ENCODE data around the gene UBE2N.

GRCh38 chr12:93403988-93404803, 37.6 kb downstream of the UBE2N start:
- no peak for TF ChIP-seq CTCF (IDR thresholded peaks at IDR 0.05; ENCODE audit: insufficient read depth, low read length)
- no peak for TF ChIP-seq REST (IDR thresholded peaks at IDR 0.05; ENCODE audit: insufficient replicate concordance, low read depth)
- no peak for TF ChIP-seq POLR2AphosphoS5 (IDR thresholded peaks at IDR 0.05; ENCODE audit: low read depth)
